SU-DHL-6 (cell line): ENCODE results near the gene KDM2B.

Source experiments
- EZH2phosphoT487 ChIP-seq: fragments of 200-600 bp; sonication (generic), shearing (Covaris generic); conservative IDR thresholded peaks from 2 replicates; pipeline ENCODE4 v1.6.1; 2018; ENCODE audit warnings: mild to moderate bottlenecking, antibody characterized with exemption, low read length, moderate library complexity, mixed read lengths
- TF ChIP-seq, protein P1 (sequence below): fragments of 200-600 bp; sonication (generic); IDR thresholded peaks from one replicate; pipeline ENCODE4 v1.5.1; 2017; ENCODE audit warnings: antibody characterized with exemption, mild to moderate bottlenecking, low read length, moderate library complexity; ENCODE audit not compliant: insufficient read depth, poor library complexity, severe bottlenecking

DNA sequence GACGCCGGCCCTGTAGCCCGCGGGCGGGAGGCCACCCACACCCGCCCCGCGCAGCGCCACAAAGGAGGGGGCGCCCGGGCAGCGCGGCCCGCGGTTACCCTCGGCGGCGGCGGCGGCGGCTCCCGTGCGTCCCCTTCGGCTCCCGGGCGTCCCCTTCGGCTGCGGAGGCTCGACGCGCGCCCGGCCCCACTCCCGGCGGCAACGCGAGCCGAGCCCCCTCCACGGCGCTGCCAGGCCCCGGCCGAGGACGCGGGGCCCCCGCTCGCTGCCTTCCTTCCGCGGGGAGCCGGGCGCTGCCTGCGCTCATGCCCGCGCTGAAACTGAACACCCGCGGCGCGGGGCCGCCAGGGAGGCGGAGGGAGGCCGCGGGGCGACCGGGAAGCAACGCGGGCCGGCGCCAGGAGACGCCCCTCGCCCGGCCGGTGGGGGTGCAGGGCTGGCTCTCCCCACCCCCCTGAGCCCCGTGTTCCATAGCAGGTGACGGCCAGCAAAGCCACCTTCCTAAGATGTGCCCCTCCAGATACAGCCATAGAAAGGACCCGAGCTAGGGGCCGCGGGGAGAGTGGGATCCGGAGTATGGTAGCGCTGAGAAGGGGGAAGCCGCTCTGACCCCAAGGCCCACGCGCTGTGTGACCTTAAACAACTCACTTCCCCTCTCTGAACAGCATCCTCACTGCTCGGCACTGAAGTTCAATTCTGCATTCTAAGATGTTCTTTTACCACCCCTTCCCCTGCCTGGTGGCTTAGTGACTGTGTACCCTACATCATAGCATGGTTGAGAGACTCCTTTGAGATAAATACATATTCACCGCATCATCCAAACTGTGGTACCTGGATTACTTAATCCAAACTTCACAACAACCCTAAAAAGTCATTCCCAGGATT, 42.8 kb downstream of the KDM2B start:
- TF ChIP-seq EZH2phosphoT487 = no peak
- TF ChIP-seq, protein P1, sequence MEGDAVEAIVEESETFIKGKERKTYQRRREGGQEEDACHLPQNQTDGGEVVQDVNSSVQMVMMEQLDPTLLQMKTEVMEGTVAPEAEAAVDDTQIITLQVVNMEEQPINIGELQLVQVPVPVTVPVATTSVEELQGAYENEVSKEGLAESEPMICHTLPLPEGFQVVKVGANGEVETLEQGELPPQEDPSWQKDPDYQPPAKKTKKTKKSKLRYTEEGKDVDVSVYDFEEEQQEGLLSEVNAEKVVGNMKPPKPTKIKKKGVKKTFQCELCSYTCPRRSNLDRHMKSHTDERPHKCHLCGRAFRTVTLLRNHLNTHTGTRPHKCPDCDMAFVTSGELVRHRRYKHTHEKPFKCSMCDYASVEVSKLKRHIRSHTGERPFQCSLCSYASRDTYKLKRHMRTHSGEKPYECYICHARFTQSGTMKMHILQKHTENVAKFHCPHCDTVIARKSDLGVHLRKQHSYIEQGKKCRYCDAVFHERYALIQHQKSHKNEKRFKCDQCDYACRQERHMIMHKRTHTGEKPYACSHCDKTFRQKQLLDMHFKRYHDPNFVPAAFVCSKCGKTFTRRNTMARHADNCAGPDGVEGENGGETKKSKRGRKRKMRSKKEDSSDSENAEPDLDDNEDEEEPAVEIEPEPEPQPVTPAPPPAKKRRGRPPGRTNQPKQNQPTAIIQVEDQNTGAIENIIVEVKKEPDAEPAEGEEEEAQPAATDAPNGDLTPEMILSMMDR = no peak
